HCEC 1CT (cell line): ENCODE results near the gene MINDY3.
"Not testable (repeated sequence)": the region's sequence is repeated elsewhere in the genome, so short reads cannot be mapped to it uniquely, and the experiment has no call there.

ENCODE experiments used
- DNase-seq: peaks from one replicate; pipeline ENCODE4 v3.0.0-alpha.2; 2017

Gene MINDY3

GRCh38 chr10:15802375-15802949 lies 57.8 kb downstream of the MINDY3 start:
- DNase-seq = no peak

GRCh38 chr10:15801641-15802040 lies 58.7 kb downstream of the MINDY3 start:
- no peak for DNase-seq

GRCh38 chr10:15801147-15801546 lies 59.2 kb downstream of the MINDY3 start:
- DNase-seq = no peak

GRCh38 chr10:15797346-15797745 lies 63.0 kb downstream of the MINDY3 start:
- no peak for DNase-seq

- DNase-seq = no peak
Observed at GRCh38 chr10:15796762-15797161, 63.5 kb downstream of the MINDY3 start.

GRCh38 chr10:15796098-15796759 lies 64.1 kb downstream of the MINDY3 start:
- no peak for DNase-seq

- no peak for DNase-seq
Observed at GRCh38 chr10:15795036-15795792, 65.1 kb downstream of the MINDY3 start.

GRCh38 chr10:15794569-15794968 lies 65.7 kb downstream of the MINDY3 start:
- no peak for DNase-seq

GRCh38 chr10:15793664-15794063 lies 66.6 kb downstream of the MINDY3 start:
- no peak for DNase-seq

- no peak for DNase-seq
Observed at GRCh38 chr10:15792777-15793176, 67.5 kb downstream of the MINDY3 start.

GRCh38 chr10:15791816-15792524 lies 68.3 kb downstream of the MINDY3 start:
- DNase-seq = peak; percentile 31

GRCh38 chr10:15789793-15790525 lies 70.3 kb downstream of the MINDY3 start:
- peak; percentile 94 for DNase-seq

- peak; percentile 36 for DNase-seq
Observed at GRCh38 chr10:15787426-15787825, 72.9 kb downstream of the MINDY3 start.

- DNase-seq = peak; percentile 68
Observed at GRCh38 chr10:15784662-15785300, 75.5 kb downstream of the MINDY3 start.

GRCh38 chr10:15783941-15784636 lies 76.2 kb downstream of the MINDY3 start:
- peak; percentile 6 for DNase-seq

- no peak for DNase-seq
Observed at GRCh38 chr10:15782851-15783250, 77.5 kb downstream of the MINDY3 start.

- DNase-seq = no peak
Observed at GRCh38 chr10:15781381-15781960, 78.8 kb downstream of the MINDY3 start.

- DNase-seq = peak; percentile 58
Observed at GRCh38 chr10:15780353-15781135, 79.8 kb downstream of the MINDY3 start.

- peak; percentile 90 for DNase-seq
Observed at GRCh38 chr10:15775513-15775912, 84.8 kb downstream of the MINDY3 start.

GRCh38 chr10:15774534-15774933 lies 85.8 kb downstream of the MINDY3 start:
- not testable (repeated sequence) for DNase-seq
